ENCODE data around the gene VPS37C. TPM values are rescaled to one million over a fixed set of nuclear protein-coding genes. Genes with fewer than 3 reads are reported as not detected.

VPS37C gene
- total and polyA plus RNA-seq, 9 of the 15 experiments (the other 6 are each of a cell fraction or from before 2014, with no cell fraction given), result 0.62 to 29.8 (median 11.5) TPM

DNA sequence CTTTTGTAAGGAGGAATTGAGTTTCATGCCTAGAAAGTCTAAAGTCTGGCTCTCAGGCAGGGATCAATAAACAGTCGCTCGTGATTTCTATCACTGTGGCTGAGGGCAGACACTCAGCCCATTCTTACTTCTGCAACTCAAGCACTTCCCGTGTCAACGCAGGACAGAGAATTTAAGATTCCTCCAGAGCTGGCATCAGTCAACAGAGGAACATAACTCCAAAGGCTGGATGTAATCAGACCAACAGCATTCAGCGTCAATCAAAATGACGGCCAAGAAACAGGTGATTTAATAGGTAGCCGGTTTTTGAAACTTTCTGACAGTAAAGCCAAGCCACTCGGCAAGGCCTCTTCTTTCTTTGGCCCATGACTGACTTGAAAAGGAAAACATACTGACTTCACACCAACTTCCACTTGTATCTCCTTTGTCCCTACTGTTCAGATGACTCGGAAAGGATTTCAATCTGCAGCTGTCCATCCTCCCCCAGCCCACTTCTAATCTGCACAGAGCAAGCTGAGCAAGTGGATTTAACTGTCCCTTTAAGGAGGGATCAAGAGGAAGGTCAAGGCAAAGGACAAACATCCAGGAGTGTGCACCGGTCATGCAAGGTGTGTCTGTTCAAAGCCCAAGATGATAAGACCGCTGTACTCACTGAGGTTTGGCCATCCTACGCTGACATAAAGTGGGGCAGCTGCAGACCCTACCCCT, 9.5 kb downstream of the VPS37C start (continued):
- TF ChIP-seq EWSR1 (IDR thresholded peaks at IDR 0.05; ENCODE audit: borderline replicate concordance, low read depth, partially characterized antibody) (no peak), FIP1L1 (IDR thresholded peaks at IDR 0.05; ENCODE audit: low read depth, low read length, poor library complexity, severe bottlenecking) (no peak), NUFIP1 (IDR thresholded peaks at IDR 0.05; ENCODE audit: partially characterized antibody) (no peak), ZFP1 (CRISPR knock-in tag; IDR thresholded peaks at IDR 0.05) (no peak), SIN3A (IDR thresholded peaks at IDR 0.05; ENCODE audit: borderline replicate concordance in 2 of 2, control insufficient read depth in 1 of 2, low read depth in 2 of 2, low read length in 2 of 2) (no peak), E2F8 (IDR thresholded peaks at IDR 0.05; ENCODE audit: low read depth, partially characterized antibody) (no peak), NFXL1 (CRISPR knock-in tag; IDR thresholded peaks at IDR 0.05) (no peak), ZNF445 (CRISPR knock-in tag; IDR thresholded peaks at IDR 0.05; ENCODE audit: low read depth) (no peak), KAT7 (CRISPR knock-in tag; IDR thresholded peaks at IDR 0.05; ENCODE audit: borderline replicate concordance) (no peak), WHSC1 (IDR thresholded peaks at IDR 0.05; ENCODE audit: low read length) (no peak), HOXB6 (CRISPR knock-in tag; IDR thresholded peaks at IDR 0.05; ENCODE audit: borderline replicate concordance) (no peak), BCOR (IDR thresholded peaks at IDR 0.05) (peak; percentile 21; the same call in 1 of the 2 replicates), MCM7 (IDR thresholded peaks at IDR 0.05) (no peak), HDAC1 (IDR thresholded peaks at IDR 0.05) (peak in 1 of 2 experiments; percentile 88; a peak in 2 of 4 replicates), THAP12 (CRISPR knock-in tag; IDR thresholded peaks at IDR 0.05) (no peak), TCF7L2 (IDR thresholded peaks at IDR 0.05; ENCODE audit: low read depth, low read length) (no peak), SP1 (CRISPR knock-in tag; IDR thresholded peaks at IDR 0.05) (no peak), RCOR1 (IDR thresholded peaks at IDR 0.05; ENCODE audit: borderline replicate concordance in 1 of 2, low read depth in 2 of 2, low read length in 2 of 2) (peak; percentile 73 to 95; a peak in 3 of 4 replicates), CEBPB (tag; IDR thresholded peaks at IDR 0.05) (no peak), FUS (optimal IDR thresholded peaks at IDR 0.05; ENCODE audit: low read depth, low read length) (no peak), KLF10 (CRISPR knock-in tag; IDR thresholded peaks at IDR 0.05) (no peak), ZNF253 (CRISPR knock-in tag; conservative IDR thresholded peaks at IDR 0.05) (no peak), HMG20B (CRISPR knock-in tag; IDR thresholded peaks at IDR 0.05) (no peak)
- TF ChIP-seq, protein P1, sequence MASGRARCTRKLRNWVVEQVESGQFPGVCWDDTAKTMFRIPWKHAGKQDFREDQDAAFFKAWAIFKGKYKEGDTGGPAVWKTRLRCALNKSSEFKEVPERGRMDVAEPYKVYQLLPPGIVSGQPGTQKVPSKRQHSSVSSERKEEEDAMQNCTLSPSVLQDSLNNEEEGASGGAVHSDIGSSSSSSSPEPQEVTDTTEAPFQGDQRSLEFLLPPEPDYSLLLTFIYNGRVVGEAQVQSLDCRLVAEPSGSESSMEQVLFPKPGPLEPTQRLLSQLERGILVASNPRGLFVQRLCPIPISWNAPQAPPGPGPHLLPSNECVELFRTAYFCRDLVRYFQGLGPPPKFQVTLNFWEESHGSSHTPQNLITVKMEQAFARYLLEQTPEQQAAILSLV (tag; IDR thresholded peaks at IDR 0.05), result no peak
